ENCODE data around the gene SHB. TPM values are rescaled to one million over a fixed set of nuclear protein-coding genes. Genes with fewer than 3 reads are reported as not detected.

Gene SHB
- total and polyA plus RNA-seq, 2 of the 8 experiments (the other 6 are each of a cell fraction or from before 2014, with no cell fraction given) = 4.1 to 12.6 TPM

GRCh38 chr9:38047301-38048251 is 21.5 kb downstream of the SHB start (continued):
- no peak for TF ChIP-seq CHD7 (IDR thresholded peaks at IDR 0.05; ENCODE audit: insufficient replicate concordance, low read length)
- TF ChIP-seq RNF2 (IDR thresholded peaks at IDR 0.05; ENCODE audit: borderline replicate concordance, low read depth, low read length, missing control alignments, poor library complexity, severe bottlenecking) = no peak
- no peak for TF ChIP-seq TAF1 (IDR thresholded peaks at IDR 0.05; ENCODE audit: low read depth, low read length)
- no peak for TF ChIP-seq SP4 (IDR thresholded peaks at IDR 0.05; ENCODE audit: low read length)
- TF ChIP-seq CHD1 (IDR thresholded peaks at IDR 0.05; ENCODE audit: low read depth, low read length) = no peak
- peak; percentile 78 for TF ChIP-seq TEAD4 (IDR thresholded peaks at IDR 0.05; ENCODE audit: low read depth, low read length)
- TF ChIP-seq CBX8 (IDR thresholded peaks at IDR 0.05; ENCODE audit: borderline replicate concordance, low read depth, low read length) = no peak
- no peak for TF ChIP-seq KDM1A (IDR thresholded peaks at IDR 0.05; ENCODE audit: borderline replicate concordance, low read length)
- TF ChIP-seq TBP (IDR thresholded peaks at IDR 0.05; ENCODE audit: low read depth, low read length) = 0 out of 2 replicates have a peak, but pooled peaks have one; percentile 19
- TF ChIP-seq JUND (IDR thresholded peaks at IDR 0.05; ENCODE audit: low read length) = peak; percentile 88
